ENCODE measurements around the gene RECQL5.

Gene RECQL5

DNA sequence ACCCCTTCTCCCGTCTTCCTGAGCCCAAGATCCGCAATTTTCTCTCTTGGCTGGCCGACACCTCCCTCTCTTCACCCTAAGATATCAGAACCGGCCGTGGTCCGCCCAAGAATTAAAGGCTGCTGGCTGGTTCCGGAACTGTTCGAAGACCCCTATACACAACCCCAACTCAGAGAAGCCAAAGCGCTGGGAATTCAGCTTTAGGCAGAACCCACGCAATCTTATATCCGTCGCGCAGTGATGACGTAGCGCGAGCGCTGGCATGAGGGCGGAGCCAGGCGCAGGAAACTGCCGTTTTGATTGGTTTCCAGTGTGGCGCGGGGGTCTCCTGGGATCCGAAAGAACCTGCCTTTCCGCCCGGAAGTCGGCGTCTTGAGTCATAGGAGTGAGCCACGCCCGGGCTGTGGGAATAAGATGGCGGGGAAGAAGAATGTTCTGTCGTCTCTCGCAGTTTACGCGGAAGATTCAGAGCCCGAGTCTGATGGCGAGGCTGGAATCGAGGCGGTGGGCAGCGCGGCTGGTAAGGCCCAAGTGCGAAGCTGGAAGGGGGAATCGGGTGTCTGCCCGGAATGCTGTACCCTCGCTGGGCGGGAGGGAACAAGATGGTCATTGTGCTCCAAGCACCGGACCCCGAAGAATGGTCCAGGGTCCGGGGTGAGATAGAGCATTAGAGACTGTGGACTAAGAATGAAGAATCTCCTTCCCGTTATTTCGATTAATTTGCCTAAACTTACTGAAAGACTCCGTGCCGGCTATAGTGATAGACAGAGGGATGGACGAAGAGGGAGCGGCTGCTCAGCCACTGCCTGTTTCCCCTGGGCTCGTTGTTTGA is at the start of gene RECQL5, which contains the start of gene SAP30BP:
TSS of gene RECQL5 (minus strand) at position 196 of the 832 bp plus-strand sequence. CDS start 597 bp downstream, outside the sequence.
TSS of gene SAP30BP (plus strand) at position 380 of the 832 bp plus-strand sequence. CDS start at position 415, 35 bp downstream.
- DNase-seq, result peak; percentile 98

DNA sequence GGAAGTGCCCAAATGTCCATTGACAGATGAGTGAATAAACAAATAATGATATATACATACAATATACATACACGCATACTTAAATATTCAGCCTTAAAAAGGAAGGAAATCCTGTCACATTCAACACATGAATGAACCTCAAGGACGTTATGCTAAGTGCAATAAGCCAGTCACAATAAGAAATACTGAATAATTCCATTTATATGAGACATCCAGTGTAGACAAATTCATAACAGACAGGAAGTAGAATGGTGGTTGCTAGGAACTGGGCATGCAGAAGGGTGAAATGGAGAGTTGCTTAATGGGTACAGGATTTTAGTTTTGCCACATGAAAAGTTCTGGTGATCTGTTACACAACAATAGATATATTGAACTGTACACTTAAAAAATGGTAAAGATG is 45.5 kb upstream of the RECQL5 start:
- DNase-seq, result peak; percentile 38

DNA sequence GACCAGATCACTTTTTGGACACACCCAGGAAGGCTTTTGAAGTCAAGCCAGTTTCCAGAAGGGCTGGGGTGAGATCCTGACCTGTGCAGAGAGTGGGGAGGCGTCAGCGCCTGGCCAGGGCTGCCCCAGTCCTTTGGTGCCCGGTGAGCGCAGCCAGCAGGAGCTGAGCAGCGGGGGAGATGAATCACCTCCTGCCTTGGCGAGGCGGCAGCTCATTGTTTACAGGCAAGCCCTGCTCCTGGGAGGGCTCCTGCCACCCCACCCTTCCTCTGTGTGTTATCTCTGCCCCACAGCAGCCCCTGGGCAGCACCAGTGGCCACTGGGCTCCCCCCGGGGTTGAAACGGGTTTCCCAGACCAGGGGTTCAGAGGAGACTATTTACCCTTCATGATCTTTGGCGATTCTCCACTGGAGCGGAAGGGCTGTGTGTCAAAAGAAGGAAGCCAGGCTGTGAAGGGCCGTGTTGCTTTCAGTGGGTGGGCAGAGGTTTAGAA is 40.2 kb upstream of the RECQL5 start:
- no peak for DNase-seq

DNA sequence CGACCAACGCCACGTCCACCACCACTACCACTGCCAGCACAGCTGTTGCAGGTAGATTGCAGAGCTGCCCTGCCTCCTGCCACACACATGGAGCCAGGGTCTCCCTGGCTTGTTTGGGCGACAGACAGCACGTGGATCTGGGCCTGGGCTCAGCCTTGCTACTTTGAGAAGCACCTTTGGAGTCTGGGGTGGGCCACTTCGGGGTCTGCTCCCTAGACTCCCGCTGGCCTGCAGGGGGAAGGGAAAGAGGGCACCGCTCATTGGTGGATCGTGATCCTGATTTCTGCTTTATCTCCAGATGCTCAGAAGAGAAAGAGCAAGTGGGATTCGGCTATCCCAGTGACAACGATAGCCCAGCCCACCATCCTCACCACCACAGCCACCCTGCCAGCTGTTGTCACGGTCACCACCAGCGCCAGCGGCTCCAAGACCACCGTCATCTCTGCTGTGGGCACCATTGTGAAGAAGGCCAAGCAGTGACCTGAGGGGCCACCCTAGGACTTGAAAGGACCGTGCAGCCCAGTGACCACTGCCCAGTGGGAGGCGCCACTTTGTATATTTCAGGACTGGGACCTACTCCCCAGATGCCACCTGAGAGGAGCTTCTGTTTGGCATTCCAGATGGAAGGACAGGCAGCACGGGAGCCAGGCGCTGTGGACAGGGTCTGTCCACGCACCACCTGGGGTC is 39.2 kb upstream of the RECQL5 start:
- no peak for DNase-seq

DNA sequence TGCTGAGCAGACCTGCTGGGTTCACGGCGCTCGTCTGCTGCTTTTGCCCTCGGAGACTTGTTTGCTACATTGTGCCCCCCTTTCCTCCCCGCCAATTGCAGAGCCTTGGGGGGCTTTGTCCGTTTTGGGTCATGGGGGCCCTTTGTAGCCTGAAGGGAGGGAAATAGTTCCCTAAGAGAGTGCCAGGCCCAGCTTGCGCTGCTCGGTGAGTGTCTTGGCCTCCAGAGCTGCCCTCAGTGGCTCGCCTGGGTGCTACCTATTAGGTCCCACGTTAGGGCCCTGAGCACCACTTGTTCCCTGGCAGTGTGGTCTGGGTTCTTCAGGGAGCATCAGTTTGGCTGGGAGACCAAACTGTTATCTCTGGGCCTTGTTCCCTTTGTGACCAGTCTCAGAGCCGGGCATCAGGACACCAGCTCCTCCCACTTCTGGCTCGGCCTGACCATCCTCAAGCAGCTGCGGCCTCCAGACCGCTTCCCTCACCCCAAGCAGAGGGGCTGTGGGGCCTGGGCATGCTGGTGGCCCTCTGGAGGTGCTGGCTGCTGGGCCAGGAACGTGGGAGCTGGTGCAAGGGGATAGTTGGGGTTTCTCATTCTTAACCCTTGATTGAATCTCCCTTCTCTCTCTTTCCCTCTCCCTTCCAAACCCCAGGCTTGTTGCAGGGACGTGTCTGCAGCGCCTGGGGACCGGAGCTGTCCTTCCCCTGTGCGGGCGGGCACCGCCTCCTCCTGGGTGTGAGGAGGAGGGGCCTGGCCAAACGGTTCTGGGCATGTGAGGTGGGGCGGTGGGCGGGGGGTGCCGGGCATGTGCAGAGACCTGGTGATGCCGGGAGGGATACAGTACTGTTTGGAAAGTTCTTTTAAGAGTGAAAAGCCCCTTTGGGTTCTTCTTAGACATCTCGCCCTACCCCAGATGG is 38.3 kb upstream of the RECQL5 start:
- DNase-seq, result no peak

DNA sequence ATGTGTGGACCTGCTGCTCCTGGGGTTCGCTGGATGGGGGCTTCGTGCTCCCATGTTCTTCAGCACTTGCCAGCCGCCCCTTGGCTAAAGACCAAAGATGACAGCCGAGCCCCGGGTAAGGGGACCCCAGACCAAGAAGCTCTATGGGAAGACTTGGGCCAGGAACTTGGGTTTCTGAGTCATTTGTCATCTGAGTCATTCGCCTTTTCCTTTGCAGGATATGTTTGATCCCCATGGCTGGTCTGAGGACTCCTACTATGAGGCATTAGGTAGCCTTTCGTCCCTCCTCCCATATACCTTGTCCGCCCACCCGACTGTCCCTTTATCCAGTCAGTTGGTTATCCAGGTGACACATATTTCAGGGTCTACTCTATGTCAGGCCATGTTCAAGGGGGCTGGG is 36.6 kb upstream of the RECQL5 start:
- DNase-seq, result no peak

DNA sequence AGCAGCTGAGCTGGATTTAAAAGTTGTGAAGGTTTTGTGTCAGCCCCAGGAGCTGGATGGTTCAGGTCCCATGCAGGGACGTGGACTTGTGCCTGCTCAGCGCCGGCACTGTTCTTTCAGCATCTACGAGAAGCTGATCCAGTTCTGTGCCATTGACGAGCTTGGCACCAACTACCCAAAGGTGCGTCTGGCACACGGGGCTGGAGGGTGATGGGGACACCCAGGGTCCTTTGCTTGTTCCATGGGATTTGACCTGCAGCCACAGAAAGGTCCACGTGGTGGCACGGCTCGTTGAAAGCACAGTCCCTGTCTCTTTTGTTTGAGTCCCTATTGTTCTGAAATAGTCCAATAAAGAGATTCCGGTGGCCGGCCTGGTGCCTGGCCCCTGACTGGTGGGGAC is 36.2 kb upstream of the RECQL5 start:
- DNase-seq, result no peak

DNA sequence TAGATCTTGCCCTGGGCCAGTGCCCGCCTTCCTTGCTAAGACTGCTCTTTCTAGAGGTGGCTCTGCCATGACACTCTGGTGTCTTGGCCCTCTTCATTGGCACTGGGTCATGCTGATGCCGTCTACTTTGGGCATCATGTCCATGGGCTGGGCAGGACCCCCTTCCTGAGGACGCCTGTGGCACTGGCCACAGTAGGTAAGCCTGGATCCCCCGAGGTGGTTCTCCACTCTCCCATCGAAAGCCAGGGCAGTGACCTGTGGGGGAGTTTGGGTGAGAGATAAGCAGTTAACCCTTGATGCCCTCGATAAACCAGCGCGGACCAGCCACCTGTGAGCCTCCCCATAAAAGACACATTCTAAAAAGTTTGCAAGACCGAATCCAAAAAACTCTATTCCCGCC is 34.3 kb upstream of the RECQL5 start:
- no peak for DNase-seq

DNA sequence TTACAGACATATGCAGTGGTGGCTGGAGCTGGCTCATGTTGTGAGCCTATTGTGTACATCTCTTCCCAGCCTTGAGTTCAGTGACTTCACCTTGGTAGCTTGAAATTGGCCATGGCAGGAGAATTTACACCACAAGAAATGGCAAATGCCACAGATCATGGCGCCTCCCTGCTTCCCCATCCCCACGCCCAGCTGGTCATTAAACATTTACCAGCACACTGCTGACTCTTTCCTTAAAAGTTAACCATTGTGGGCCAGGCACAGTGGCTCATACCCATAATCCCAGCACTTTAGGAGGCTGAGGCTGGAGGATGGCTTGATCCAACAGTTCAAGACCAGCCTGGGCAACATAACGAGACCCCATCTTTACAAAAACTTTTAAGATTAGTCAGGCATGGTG is 31.7 kb upstream of the RECQL5 start:
- no peak for DNase-seq

DNA sequence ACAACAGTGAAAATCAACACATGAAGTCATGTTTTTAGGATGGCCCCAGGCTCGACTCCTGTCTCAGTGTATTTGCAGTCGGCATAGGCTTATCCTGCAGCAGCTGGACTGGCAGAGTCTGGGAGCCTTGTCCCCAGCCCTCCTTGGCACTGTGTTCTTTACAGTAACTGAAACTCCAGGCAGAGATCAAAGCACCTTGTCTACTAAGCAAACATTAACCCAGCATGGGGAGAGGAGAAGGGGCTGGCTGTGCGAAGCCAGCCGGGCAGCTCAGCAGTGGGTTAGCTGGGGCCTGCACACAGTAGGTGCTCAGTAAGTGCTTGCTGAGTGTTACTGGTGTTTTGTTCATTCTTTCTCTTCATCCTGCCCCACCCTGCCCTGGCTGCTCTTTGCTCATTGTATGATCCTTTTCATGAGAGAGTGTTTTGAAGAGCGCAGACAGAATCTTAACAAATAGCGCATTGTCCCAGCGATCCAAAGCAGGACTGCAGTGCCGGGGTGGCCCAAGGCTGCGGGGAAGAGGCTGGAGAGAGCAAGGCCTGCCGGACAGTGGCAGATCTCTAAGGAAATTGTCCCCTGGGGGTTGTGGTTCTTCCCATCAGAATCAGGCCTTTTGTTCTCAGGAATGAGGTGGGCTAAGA is 30.8 kb upstream of the RECQL5 start:
- DNase-seq, result no peak

DNA sequence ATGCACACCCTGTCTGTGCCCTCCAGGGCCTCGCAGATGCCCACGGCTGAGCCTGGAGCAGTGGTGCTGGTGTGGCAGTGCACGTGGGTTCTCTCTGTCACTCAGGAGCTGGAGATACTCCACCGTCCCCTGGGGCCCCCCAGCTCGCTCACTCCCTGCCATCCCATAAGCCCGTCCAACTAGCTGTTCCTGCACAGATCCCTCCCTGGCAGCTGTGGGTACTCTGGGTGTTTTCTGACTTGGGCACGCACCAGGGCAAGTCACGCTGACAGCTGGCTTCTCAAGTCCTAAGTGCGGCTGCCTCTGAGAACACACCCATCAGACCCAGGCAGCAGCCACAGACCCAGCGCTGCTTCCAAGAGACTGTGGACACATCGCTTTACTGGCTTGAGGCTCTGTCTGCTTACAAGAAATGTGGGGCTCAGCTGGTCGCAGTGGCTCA is 28.9 kb upstream of the RECQL5 start:
- DNase-seq, result no peak

DNA sequence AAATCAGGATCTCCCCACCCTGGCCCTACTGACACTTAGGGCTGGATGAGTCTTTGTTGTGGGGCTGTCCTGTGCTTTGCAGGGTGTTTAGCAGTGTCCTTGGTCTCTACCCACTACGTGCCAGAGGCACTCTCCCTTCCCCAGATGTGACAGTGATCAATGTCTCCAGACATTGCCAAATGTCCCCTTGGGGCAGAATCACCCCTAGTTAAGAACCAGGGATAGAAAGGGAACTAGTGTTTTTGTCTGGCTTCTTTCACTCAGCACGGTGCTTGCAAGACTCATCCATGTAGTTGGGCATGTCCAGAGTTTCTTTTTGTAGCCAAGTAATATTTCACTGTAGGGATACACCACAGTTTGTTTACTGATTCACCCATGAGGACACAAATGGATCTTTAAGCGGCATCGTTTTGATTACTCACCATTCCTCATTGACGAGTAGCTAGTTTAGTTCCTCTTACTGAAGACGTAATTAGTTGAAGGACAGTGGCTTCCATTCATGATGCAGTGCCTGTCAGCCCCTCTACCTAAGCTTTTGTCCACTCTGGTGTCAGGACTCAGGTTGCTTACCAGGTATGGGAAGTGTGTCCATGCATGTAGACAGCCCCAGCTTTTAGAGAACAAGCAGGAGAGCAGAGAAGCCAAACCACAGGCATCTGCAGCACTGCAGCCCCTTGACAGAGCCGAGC is 28.3 kb upstream of the RECQL5 start:
- DNase-seq, result peak; percentile 70

DNA sequence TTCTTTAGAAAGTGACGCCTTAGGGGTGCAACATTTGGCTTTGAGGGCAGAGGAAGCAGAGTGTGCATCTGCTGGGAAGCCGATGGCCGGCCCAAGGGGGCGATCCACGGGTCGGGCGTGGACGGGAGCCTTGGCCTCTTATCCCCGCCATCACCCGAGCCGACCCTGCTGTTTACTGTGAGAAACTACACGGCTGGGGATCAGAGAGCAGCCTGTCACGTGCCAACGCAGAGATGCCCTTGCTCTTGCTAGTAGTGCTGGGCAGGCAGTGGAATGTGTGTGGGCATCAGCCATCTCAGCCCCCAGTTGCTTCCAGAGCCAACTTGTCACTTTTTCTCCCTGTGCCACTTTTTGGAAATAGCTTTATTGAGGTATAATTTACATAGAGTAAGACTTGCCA is 27.6 kb upstream of the RECQL5 start:
- no peak for DNase-seq

DNA sequence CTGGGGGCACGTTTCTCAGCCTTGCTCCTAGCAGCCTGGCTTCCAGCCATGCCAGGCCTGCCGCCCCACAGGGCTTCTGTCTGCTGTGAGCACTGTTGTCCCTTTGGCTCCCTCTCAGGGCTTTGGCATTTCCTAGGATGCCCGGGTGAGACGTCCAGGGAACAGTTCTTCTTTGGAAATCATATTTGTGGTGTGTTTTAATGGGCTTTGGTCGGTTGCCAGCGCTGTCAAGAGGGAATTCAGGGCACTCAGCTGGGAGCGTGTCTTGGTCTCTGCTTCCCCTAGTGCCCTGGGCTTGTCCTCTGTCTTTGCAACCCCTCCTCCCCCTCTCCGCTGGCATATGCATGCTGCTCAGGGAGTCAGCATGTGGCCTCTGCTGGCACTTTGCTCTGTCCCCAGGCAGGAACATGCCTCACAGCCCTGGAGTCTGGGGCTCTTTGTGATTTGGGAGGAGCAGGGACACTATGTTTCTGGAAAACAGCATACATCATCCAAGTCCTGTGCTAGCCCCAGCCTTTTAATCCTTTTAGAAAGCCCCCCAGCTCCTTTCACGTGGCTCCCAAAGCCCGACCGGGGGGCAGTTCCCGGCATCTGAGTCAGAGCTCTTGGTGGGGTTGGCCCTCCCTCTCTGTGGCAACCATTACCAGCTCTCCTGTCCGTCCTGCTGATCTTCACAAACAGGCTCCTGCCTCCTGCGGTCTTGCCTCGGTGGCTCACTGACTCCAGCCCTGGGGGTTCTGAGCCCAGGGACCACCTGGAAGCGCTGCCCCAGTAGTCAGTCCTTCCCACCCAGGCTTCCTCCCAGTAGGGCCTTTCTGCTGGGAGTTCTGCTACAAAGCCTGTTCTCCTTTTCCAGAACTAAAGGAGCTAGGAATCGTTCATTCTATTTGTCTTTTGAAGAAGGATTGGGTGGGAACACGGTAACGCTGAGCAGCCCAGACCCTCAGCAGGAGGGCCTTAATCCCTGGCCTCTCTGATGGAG is 26.8 kb upstream of the RECQL5 start:
- peak; percentile 79 for DNase-seq

DNA sequence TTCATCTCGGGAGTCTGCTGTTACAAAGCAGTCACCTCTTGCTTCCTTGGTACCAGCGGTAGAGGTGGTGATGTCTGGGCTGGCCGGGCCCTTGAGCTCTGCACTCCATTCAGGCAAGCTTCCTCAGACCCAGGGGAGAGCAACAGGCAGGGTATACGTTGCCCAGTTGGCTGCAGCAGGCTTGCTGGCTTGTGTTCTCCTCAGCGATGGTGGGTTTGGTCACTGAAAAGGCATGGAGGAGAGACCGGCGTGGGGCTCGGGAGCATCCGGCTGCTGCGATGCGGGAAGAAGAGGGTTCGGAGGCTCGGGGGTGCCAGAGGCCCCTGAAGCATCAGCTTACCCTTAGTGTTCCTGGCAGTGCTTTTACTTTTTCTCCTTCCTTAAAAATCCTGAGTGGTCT is 26.0 kb upstream of the RECQL5 start:
- no peak for DNase-seq

DNA sequence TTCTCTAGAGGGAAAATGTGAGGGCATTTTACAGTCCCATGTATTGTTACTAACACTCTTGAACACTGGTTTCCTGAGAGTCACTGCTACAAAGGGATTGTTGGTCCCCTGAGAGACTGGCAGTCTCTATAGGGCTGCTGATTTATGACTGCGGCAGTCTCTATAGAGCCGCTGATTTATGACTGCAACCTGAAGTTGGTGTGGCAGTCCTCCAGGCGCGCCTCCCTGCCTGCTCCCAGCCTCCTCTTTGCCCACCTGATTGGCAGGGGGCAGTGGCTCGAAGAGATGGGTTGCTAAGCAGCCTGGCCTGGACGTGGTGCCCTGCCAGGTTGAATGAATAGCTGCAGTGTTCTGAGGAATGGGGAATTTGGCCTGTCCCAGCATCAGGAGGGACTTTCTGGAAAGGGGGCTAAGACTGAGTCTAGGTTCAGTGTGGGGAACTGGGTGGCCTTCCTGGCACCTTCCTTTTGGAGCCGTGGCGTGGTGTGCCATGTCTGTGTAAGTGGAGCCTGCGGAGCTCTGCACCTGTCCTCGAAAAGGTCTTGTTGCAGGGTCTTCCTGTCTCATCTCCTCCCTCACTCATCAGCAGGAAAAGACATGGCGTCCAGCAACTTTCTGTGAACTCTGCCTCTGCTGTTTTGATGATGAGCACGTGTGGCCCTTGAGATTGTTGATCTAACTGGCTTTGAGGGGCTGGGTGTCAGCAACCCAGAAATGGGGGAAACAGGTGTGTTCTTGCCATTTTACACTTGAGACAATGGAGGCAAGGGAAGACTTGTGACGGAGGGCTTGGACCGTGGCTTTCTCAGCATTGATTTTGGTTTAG is 25.1 kb upstream of the RECQL5 start:
- no peak for DNase-seq

DNA sequence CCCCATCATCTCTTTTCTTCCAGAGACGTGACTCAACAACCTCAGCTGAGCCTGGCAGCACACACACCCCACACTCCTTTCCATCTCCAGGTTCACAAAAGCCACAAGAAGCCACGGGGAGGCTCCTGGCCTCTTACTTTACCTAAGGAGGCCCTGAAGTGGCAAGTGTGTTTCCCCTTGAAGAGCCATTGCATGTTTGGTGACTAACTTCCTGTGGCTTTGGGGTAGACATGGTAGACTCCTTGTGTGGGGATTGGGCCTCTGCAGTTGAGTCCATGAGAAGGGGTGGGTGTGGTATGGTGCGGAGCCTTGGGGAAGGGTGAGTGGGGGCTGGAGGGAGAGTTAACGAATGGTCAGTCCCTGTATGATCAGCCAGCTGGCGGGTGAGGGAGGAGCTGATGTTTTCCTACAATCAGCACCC is 24.4 kb upstream of the RECQL5 start:
- peak; percentile 36 for DNase-seq

DNA sequence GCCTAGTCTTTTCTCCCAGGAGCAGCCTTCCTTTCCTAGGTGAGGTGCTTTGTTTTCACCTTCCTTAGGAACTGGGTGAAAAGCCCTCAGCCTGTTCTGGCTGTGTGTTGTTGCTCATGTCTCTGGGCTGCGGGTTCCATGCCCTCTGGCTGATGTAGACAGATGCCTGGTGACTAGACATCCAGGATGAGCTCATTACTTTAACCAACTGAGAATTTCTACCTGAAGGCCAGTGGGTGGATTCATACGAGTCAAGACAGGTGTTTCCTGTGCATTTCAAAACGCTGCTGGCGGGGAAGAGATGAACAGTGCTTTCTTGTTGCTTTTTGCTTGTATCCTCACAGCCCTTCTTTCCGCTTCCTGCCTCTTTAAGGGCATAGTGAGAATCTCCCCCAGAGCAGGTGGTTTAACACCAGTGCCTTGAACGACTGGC is 22.5 kb upstream of the RECQL5 start:
- no peak for DNase-seq

DNA sequence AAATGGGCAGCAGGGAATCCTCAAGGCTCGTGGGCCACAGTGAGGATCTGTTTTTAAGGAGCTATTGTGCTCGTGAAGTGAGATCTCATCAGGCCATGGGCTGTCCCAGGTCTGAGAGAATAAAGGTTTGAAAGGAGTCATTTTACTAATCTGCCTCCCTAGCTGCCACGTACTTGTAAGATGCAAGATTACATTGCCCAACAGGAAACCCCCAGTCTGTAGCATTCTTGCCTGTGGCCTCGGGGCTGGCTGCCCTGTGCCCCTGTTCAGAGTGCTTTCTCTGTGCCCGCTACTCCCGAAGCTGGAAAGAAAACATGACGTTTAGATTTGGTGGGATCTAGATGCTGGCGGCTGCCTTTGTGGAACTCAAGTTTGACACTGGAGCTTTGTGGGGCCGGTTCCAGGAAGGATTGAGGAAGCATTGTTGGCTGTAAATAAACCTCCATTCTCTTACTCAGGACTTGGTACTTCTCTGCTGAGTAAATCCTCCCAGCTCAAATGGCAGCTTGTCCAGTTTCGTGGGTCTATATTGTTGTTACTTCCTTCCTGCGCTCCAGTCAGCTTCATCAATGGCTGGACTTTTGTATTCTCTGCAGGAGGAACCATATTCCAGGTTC is 21.4 kb upstream of the RECQL5 start:
- no peak for DNase-seq
